HCT116 (cell line): Measurements from ENCODE around the gene MAP3K5.

Source experiments
- ATF3 ChIP-seq: IDR thresholded peaks from 2 replicates; pipeline ENCODE4 v1.6.1; 2012
- CTCF ChIP-seq, 3 experiments: fragments of 200-600 bp in 1 of 3; sonication (generic) in 1 of 3; IDR thresholded peaks in 2 of 3; conservative IDR thresholded peaks in 1 of 3; 2 replicates each; pipeline ENCODE4 v1.5.1; 2012 to 2017; ENCODE audit warnings: low read depth in 2 of 3, low read length in 2 of 3, antibody characterized with exemption in 1 of 3, borderline replicate concordance in 1 of 3, control low read depth in 1 of 3, mild to moderate bottlenecking in 1 of 3, mixed read lengths in 1 of 3, mixed run types in 1 of 3, moderate library complexity in 1 of 3; ENCODE audit not compliant: insufficient read depth in 1 of 3
- EZH2 ChIP-seq: fragments of 200-600 bp; sonication (generic); IDR thresholded peaks from 2 replicates; pipeline ENCODE4 v1.6.1; 2017; ENCODE audit warnings: antibody characterized with exemption, mixed run types
- POLR2A ChIP-seq: IDR thresholded peaks from 2 replicates; pipeline ENCODE4 v1.7.0; 2011; ENCODE audit warnings: borderline replicate concordance; ENCODE audit not compliant: insufficient read depth, insufficient read length; ENCODE audit errors: extremely low read depth
- POLR2AphosphoS5 ChIP-seq: IDR thresholded peaks from 2 replicates; pipeline ENCODE4 v1.6.1; 2011; ENCODE audit warnings: mild to moderate bottlenecking, low read depth, low read length, moderate library complexity
- REST ChIP-seq: IDR thresholded peaks from 2 replicates; pipeline ENCODE4 v1.6.1; 2012; ENCODE audit warnings: low read depth
- YY1 ChIP-seq: IDR thresholded peaks from 2 replicates; pipeline ENCODE4 v1.6.1; 2011; ENCODE audit warnings: low read length, low read depth, moderate library complexity, mild to moderate bottlenecking; ENCODE audit not compliant: insufficient replicate concordance; ENCODE audit errors: extremely low read depth

GRCh38 chr6:136523196-136523595, 269.1 kb downstream of the MAP3K5 start:
- no peak for TF ChIP-seq POLR2AphosphoS5
- no peak for TF ChIP-seq REST
- no peak for TF ChIP-seq CTCF (IDR thresholded peaks at IDR 0.05 in 2 of 3, conservative IDR thresholded peaks at IDR 0.05 in 1 of 3; ENCODE audit: borderline replicate concordance in 1 of 3, insufficient read depth in 1 of 3, low read depth in 2 of 3, low read length in 2 of 3)
- no peak for TF ChIP-seq YY1
- no peak for TF ChIP-seq EZH2
- TF ChIP-seq ATF3: no peak
- TF ChIP-seq POLR2A: no peak
